22Rv1 (cell line): Measurements from ENCODE around the gene CNRIP1.

ENCODE experiments used
- H3K27ac ChIP-seq: fragments of 450-650 bp; 2 replicates; pipeline ENCODE4 v1.5.1; 2017
- CTCF ChIP-seq: fragments of 450-650 bp; IDR thresholded peaks from 2 replicates; pipeline ENCODE4 v1.5.1; 2017; ENCODE audit warnings: mild to moderate bottlenecking
- ZFX ChIP-seq: fragments of 450-650 bp; IDR thresholded peaks from 2 replicates; pipeline ENCODE4 v1.6.1; 2017; ENCODE audit warnings: antibody characterized with exemption, borderline replicate concordance

Gene CNRIP1

GRCh38 chr2:68303033-68303901, 16.5 kb downstream of the CNRIP1 start:
- no peak overlapping the region for H3K27ac ChIP-seq
- TF ChIP-seq ZFX = no peak
- no peak for TF ChIP-seq CTCF

- no peak for TF ChIP-seq ZFX
- no peak for TF ChIP-seq CTCF
- H3K27ac ChIP-seq = no peak overlapping the region
Observed at GRCh38 chr2:68302281-68302875, 17.4 kb downstream of the CNRIP1 start.

GRCh38 chr2:68295516-68295915, 24.2 kb downstream of the CNRIP1 start:
- TF ChIP-seq CTCF (no peak), ZFX (no peak)
- H3K27ac ChIP-seq = no peak overlapping the region

- H3K27ac ChIP-seq = no peak overlapping the region
- TF ChIP-seq ZFX (no peak), CTCF (no peak)
Observed at GRCh38 chr2:68294913-68295312, 24.8 kb downstream of the CNRIP1 start.

- no peak overlapping the region for H3K27ac ChIP-seq
- TF ChIP-seq ZFX (no peak), CTCF (no peak)
Observed at GRCh38 chr2:68294187-68294586, 25.6 kb downstream of the CNRIP1 start.

GRCh38 chr2:68293755-68294154, 26.0 kb downstream of the CNRIP1 start:
- no peak for TF ChIP-seq ZFX
- H3K27ac ChIP-seq = no peak overlapping the region

- TF ChIP-seq CTCF (no peak), ZFX (no peak)
- H3K27ac ChIP-seq = no peak overlapping the region
Observed at GRCh38 chr2:68293024-68293423, 26.7 kb downstream of the CNRIP1 start.
